GM21529 (cell line): ENCODE data around the gene TRPM4.
"Not testable (repeated sequence)": the region's sequence is repeated elsewhere in the genome, so short reads cannot be mapped to it uniquely, and the experiment has no call there.

ENCODE experiments used
- ATAC-seq: cut with Tn5 transposase; IDR thresholded peaks from one replicate; pipeline ENCODE4 v1.9.1; 2021; ENCODE audit not compliant: unreplicated experiment

Gene TRPM4

DNA sequence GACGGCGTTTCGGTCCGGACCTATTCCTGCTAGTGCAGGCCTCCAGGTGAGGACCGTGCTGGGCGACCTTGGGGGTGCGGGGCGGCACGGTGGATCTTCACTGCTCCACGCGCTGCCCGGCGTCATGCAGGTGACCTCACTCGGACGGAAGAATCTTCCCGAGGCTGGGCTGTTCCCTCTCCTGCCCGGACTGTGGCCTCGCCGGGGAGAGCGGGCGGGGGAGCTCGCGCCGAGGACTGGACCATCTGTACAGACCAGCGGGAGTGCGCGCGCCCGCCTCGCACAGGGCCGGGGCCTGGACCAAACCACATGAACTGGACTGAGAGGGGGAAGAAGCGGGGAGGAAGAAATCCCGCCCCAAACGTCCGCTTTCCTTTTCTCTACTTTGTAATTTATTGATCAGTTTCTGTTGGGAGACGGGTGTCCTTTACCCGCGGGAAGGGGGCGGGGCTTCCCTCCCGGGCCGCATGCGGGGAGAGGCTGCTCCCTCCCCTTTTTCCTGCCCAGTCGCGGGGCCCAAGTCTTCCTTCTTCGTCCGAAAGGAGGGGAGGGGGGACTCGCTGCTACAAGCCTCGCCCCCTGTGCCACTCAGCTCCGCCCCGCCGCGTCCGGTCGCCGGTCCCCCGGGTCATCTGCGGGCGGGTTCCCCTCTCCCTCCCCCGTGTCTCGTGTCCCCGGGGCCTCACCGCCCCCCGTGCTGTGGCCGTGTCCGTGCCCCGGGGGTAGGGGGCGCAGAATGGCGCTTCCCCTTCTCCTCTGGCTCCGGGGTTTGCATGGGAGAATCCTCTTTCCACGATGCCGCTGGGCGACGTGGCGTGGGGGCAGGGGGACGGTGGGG is 7.3 kb upstream of the TRPM4 start:
- ATAC-seq, result no peak

DNA sequence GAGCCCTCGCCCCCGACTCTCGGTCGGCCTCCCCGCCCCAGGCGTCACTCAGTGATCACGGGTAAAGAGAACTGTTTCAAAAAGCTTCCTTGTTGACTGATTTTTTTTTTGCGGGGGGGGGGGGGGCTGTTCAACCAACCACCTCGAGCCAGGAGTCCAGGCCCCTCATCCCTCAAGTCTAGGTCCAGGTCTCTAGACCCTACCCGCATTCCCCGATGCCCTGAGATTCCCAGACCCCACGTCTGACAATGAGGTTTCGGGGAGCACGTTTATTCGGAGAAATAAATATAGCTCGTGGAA is 6.7 kb upstream of the TRPM4 start:
- no peak for ATAC-seq

DNA sequence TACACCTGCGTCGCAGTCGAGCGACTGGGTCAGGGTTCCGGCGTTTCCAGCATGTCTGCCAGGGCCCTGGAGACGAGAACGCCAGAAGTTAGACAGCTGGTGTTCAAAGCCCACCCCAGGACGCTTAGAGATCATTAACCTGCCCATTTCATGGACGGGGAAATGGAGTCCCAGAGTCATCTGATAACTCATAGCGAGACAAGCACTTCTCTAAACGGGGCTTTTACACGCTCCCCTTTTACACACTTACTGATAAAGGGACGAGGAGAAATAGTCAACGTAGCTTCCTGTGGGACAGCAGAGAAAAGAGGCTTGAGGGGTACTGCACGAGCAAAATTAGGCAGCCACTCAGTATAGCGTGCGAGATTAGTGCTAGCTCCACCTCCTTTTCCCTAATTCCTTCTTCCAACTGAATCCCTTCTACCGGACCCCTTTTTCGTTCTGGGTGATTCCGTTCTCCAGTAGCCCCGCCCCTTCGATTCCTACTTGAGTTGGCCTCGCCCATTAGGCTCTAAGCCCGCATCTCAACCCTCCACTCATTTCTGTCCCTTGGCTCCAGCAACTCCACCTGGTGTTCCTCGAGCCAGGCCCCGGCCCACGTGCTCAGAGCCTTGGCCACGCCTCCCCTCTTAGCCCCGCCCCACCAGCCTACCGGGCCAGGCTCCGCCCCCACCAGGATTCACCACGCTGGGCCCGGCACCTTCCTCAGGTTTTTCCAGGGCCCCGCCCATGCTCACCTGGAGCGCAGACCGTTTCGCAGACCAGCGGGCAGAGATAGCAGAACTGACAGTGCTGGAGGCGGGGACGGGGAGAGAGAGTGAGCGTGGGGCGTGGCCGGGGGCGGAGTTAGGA is 6.1 kb upstream of the TRPM4 start:
- ATAC-seq, result no peak

DNA sequence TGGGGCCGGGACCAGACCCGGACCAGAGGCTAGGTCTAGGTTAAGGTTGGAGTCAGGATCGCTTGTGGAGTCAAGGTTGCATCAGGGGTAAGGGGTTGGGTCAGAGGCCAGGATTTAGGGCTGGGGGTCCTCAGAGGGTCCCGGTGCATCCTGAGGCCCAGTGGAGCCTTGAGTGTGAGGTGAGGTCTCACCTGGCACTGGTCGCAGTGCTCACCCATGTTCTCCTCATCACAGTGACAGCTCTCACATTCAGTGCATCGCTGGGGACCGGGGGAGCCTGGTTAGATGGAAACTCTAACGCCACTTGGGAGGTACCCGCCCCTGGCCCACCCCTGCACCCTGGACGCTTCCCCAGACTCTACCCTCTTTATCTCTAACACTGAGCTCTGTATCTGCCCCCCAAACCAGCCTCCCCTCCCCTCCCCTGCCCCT is 5.5 kb upstream of the TRPM4 start:
- ATAC-seq, result no peak

DNA sequence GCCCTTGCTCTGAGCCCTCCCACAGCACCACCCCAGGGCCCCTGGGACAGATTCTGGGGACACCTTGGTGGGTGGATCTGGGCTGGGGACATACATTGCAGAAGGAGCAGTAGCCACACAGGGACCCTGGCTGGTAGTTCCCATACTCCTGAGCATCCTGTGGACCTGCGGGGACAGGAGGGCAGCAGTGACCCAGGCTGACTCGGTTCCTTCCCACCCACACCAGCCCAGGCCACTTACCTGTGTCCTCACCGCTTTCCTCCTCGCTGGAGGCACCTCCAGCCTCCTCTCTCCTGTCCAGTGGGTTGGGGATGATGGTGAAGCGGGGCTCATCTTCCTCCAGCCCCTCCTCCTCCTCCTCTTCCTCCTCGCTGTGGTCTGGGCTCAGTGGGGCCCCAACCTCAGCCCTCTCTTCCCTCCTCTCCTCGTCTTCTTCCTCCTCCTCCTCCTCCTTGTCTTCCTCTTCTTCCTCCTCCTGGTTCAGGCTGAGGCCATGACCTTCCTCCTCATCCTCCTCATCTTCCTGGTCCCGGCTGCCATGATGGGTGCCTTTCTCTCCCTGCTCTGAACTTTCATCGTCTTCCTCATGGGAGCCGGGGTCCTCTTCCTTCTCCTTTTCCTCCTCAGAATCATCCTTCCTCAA is 4.3 kb upstream of the TRPM4 start:
- no peak for ATAC-seq

DNA sequence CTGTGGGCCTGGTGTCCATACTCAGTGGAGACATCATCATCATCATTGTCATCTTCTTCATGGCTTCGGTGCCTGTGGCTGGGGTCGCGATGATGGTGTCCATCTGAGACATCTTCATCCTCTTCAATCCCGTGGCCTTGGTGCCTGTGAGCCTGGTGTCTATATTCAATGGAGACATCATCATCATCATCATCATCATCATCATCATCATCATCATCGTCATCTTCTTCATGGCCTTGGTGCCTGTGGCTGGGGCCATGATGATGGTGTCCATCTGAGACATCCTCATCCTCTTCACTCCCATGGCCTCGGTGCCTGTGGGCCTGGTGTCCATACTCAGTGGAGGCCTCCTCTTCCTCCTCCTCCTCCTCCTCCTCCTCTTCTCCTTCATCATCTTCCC is 3.3 kb upstream of the TRPM4 start:
- no peak for ATAC-seq

DNA sequence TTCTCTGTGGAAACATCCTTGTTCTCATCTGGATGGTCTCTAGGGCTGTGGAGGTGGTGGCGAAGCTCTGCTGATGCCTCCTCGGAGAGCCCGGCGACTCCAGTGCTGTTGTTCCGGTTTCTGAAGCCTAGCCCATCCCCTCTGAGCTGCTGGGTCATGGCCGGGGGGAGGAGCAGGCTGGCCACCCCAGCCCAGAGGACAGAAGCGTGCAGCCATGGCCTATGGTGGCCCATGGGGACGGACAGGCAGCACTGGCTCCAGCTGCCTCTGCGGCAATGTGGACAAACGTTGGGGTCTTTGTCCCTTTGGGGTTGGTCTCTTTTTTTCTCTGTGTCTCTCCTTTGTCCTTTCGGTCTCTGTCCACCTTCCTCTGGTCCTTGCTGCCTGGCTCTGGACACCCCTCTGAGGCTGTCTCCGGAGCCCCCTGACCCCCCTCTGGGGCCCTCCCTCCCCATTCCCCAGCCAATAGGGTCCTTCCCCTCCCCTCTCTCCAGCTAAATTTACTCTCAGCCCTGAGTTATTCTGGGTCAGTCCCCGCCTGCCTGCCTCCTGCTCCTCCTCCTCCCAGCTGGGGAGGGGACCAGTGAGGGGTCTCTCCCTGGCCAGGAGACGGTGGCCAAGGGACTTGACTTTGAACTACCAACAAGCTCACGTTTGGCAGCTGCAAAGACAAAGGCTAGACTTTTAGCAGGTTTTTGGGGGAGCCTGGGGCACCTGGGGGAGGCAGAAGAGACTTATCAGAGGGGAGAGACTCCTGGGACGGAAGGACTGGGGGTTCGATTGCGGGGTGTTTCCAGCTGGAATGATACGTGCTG is 2.4 kb upstream of the TRPM4 start, which contains the start of gene HRC:
Gene HRC, minus strand, starts transcription at position 392 of the 815 bp plus-strand sequence. Its CDS starts 159 bp downstream, at position 233.
- no peak for ATAC-seq

DNA sequence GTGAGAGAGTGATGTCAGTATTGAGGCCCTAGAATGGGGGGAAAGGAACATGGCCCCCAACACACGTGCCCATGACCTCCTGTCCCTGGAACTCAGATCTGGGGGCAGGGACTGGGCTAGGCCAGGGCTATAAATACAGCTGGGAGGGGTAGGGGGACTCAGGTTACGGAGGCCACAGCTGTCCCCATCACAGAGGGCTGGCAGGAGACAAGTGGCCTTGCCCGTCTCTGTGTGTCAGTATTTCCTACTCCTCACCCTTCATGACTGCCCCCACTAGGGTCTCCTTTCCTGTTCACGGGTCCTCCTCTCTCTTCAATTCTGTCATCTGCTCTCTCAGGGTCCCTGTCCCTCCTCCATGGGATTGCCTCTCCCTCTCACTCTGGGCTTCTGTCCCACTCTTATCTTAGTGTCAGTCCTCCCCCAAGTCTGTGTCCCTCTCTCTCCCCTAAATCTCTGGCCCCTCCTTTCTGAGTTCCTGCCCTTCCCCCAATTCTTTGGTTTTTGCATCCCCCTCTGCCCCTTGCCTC is 1.7 kb upstream of the TRPM4 start:
- ATAC-seq, result no peak

DNA sequence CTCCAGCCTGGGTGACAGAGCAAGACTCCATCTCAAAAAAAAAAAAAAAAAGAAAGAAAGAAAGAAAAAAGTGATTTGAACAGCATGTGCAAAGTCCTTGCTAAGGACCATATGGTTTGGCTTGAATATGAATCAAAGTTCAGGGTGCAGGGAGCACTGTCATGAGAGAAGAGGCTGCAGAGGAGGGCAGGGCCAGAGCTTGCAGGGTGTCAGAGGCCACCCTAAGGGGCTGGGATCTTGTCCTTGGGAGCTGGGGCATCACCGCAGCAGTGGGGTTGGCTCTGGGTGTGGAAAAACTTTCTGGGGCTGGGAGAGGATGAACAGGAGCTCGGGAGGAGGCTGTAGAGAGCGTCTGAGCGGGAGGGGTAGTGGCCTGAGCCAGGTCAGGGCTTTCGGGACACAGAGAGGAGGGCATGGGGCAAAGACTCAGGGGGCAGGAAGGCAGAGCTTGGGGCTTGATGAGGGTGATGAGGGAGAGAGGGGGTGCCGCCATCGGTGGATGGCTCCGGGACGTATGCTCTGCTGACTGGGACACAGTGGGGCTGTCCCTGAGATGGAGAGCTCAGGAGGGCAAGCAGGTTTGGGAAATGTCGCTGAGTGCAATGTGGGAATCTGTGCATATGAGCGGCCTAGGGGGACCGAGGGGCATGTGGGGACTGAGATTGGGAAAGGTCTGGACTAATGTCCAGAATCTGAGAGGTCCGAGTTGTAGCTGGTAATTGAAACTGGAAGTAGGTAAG is 3.0 kb downstream of the TRPM4 start:
- ATAC-seq, result no peak

DNA sequence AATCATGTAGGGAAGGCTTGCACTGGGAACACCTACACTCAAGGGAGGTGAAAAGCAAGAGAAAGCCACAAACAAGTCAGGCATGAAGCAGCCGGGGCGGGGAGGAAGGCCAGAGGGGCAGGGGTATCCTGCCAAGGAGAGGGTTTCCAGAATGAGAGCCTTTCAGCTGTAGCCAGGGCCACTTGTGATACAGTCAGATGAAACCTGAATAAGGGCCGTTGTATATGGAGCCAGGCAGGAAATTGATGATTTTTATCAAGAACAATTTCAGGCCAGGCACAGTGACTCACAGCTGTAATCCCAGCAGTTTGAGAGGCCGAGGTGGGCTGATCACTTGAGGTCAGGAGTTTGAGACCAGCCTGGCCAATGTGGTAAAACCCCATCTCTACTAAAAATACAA is 4.4 kb downstream of the TRPM4 start:
- ATAC-seq, result no peak

DNA sequence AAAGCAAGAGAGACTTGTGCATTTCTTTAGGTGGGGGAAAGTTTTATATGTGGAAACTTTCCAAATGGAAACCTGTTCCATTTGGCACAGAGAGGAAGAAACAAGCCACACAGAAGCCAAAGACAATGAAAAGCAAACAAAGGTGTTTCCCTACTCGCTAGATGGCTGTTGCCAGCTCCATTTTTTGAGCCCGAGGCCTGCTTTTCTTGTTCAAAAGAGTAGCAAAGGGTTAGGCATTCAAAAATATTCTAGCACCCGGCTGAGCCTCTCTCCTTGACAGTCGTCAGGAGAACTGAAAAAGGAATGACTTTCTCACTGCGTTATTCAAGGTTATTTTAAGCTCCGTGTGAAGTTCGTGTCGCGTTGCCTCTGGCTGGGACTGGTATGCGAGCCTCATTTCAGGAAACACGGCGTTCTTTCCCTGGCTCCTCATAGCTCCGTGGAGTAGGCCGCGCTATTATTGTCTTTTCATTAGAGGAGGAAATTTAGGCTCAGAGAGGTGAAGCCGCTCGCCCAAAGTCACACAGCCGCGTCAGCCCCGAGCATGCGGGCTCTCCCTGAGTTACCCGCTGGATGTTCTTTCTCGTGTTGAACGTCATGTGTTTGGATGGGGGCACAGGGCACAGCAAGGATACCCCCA is 7.6 kb downstream of the TRPM4 start:
- no peak for ATAC-seq

DNA sequence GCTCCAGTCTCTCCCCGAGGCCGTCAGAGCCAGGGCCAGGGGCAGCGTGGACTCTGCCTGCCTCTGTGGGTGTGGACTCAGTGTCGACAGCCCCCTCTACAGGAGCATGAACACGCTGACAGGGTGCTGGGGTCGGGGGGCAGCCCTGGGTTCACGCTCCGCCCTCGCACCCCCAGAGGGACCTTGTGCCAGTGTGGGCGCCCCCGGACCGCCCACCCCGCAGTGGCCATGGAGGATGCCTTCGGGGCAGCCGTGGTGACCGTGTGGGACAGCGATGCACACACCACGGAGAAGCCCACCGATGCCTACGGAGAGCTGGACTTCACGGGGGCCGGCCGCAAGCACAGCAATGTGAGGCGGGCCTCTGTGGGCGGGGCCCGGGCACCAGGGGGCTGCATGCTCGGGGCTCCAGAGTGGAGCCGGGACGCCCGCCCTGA is 8.3 kb downstream of the TRPM4 start:
- no peak for ATAC-seq

DNA sequence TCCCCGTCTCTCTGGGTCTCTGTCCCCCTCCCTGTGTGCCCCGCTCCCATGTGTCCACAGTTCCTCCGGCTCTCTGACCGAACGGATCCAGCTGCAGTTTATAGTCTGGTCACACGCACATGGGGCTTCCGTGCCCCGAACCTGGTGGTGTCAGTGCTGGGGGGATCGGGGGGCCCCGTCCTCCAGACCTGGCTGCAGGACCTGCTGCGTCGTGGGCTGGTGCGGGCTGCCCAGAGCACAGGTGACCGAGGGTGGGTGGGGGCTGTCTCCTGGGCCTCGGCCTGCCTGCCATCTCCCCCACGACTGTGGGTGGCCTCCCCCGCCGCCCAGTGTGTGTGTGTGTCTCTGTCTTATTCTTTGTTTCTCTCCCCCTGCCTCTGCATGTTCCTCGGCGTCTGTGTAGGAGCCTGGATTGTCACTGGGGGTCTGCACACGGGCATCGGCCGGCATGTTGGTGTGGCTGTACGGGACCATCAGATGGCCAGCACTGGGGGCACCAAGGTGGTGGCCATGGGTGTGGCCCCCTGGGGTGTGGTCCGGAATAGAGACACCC is 10.3 kb downstream of the TRPM4 start:
- ATAC-seq, result no peak

DNA sequence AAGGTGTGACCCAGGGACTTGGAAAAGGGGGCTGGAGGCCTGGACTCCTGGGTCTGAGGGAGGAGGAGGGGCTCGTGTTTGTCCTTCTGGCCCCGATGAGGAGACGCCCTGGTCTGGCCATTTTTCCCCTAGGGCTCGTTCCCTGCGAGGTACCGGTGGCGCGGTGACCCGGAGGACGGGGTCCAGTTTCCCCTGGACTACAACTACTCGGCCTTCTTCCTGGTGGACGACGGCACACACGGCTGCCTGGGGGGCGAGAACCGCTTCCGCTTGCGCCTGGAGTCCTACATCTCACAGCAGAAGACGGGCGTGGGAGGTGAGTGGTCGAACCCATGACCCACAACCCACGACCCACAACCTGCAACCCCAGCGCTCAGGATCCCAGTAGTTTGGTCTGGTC is 10.8 kb downstream of the TRPM4 start:
- ATAC-seq, result no peak

DNA sequence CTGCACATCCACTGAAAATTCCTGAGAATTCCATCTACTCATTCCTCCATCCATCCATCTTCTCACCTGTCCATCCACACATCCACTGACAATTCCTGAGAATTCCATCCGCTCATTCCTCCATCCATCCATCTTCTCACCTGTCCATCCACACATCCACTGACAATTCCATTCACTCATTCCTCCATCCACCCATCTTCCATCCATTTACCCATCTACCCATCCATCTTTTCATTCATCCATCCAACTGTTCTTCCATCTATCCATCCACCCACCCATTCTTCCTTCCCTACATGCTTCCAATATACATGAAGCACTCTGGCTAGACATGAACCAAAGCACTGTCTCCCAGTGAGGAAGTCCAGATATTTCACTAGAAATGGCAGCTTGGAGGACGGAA is 15.6 kb downstream of the TRPM4 start:
- no peak for ATAC-seq

DNA sequence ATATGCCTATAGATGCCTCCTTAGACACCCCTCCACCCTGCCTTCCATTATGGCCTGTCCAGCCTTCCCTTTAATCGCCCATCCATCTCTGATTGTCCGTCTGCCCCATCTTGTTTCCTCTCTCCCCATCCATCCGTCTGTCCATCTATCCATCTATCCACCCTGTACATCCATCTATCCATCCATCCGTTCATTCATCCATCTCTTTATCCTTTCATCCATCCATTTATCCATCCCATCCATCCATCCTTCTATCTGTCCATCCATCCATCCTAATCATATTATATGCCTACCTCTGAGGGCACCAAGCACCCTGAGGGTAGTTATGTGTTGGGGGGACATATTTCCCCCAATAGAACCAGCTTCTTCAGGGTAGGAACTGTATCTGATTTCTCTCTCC is 23.1 kb downstream of the TRPM4 start:
- no peak for ATAC-seq

DNA sequence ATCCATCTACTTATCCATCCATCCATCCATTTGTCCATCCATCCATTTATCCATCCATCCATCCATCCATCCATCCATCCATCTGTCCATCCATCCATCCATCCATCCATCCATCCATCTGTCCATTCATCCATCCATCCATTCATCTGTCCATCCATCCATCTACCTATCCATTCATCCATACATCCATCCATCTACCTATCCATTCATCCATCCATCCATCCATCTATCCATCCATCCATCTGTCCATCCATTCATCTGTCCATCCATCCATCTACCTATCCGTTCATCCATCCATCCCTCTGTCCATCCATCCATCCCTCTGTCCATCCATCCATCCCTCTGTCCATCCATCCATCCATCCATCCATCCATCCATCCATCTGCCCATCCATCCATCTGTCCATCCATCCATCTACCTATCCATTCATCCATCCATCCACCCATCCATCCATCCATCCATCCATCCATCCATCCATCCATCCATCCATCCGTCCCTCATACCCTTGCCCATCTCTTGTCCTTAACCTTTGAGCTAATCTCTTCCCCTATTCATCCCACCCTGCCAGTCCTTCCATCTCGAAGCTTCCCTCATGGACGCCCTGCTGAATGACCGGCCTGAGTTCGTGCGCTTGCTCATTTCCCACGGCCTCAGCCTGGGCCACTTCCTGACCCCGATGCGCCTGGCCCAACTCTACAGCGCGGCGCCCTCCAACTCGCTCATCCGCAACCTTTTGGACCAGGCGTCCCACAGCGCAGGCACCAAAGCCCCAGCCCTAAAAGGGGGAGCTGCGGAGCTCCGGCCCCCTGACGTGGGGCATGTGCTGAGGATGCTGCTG is 24.6 kb downstream of the TRPM4 start:
- ATAC-seq, result not testable (repeated sequence)

DNA sequence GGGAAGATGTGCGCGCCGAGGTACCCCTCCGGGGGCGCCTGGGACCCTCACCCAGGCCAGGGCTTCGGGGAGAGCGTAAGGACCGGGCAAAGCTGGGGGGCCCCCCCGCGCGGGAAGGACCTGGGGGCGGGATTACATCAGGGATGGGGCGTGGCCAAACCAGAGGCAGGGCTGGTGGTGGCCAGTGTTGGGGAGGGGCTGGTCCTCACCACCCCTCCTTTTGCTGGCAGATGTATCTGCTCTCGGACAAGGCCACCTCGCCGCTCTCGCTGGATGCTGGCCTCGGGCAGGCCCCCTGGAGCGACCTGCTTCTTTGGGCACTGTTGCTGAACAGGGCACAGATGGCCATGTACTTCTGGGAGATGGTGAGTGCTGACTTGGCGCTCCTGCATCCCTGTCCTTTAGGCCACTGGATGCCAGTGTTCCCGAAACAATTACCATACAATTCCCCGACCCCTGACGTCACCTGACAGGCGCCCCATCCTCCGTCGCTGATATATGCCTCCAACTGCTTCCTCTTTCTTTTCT is 25.3 kb downstream of the TRPM4 start:
- ATAC-seq, result no peak
